Measurements from ENCODE around the gene CDK8.

Gene CDK8

DNA sequence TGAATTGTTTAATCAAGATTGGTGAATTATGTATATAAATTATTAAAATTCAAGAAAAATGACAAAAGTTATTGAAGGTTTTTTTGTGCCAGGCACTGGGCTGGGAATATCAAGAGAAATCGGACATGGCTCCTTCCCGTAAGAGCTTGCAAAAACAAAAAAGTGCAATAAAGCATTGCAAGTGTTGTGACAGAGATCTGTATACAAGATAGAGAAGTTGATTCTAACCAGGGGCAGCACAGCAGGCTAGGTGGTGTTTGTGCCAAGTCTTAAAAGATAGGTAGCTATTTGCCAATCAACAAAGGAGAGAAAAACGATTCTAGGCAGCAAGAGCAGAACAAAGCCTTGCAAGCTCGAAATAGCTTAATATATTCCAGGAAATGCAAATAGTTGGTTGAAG lies 179.8 kb downstream of the CDK8 start:
- no peak overlapping the region for H3K4me3 ChIP-seq (ENCODE audit: low read depth, low read length)
- no peak for TF ChIP-seq CTCF (IDR thresholded peaks at IDR 0.05; ENCODE audit: borderline replicate concordance, insufficient read depth, low read depth, low read length)

DNA sequence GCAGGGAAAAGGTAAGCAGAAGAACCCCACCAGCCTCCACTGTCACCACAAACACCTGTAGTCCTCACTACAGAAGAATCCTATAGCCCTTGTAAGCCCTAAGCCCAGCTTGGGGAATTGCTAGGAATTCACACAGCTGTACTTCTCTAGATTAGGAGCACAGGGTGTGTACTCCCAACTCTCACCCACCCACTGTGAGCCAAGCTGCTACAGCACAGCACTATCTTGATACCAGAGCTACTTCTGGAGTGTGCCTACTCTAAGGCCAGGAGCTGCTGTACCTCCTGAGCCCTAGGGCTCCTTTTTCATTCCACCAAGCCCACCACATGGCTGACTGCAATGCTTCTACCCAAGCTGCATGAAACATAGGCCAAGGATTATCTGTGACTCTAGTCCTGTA lies 181.2 kb downstream of the CDK8 start:
- TF ChIP-seq CTCF (IDR thresholded peaks at IDR 0.05; ENCODE audit: borderline replicate concordance, insufficient read depth, low read depth, low read length): no peak
- H3K4me3 ChIP-seq (ENCODE audit: low read depth, low read length): no peak overlapping the region

DNA sequence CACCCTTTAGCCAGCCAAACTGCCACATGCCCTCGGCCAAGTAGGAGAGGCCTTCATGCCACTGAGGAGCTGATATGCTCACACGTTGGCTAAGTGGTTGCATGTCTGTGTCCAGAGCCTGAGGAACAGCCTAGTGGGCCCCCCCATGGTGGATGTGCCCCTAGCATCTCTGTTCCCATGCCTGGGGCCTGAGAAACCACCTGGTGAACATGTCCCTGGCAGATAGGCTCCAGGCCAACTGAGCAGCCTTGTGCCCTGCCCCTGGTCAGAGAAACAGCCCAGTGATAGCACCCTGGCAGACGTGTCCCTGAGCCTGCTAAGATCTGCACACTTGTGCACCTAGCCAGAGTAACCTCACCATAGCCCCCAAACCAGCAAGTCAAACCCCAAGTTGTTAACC lies 181.7 kb downstream of the CDK8 start:
- TF ChIP-seq CTCF (IDR thresholded peaks at IDR 0.05; ENCODE audit: borderline replicate concordance, insufficient read depth, low read depth, low read length): no peak

GRCh38 chr13:26436914-26437313 lies 183.0 kb downstream of the CDK8 start:
- H3K4me3 ChIP-seq (ENCODE audit: low read depth, low read length): no peak overlapping the region
- no peak for TF ChIP-seq CTCF (IDR thresholded peaks at IDR 0.05; ENCODE audit: borderline replicate concordance, insufficient read depth, low read depth, low read length)

More for the DNA sequence above, 181.7 kb downstream of the CDK8 start:
- no peak overlapping the region for H3K4me3 ChIP-seq (ENCODE audit: low read depth, low read length)

DNA sequence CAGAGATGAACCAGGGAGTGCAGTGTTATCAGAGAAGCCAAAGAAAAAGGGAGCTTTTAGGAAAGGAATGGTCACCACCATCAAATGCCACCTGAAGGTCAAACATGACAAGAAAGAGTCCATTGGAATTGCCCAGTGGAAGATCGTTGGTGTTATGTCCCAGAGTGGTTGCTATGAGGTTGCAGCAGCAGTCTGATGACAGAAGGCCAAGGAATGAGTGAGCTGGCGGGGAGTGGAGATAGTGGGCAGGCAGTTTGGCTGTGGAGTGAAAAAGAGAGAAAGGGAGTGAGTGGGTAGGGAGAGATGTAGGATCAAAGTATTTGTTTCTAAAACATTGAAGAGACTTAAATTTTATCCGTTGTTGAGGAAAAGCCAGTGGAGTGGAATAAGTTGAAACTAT lies 186.2 kb downstream of the CDK8 start:
- no peak for TF ChIP-seq CTCF (IDR thresholded peaks at IDR 0.05; ENCODE audit: borderline replicate concordance, insufficient read depth, low read depth, low read length)

DNA sequence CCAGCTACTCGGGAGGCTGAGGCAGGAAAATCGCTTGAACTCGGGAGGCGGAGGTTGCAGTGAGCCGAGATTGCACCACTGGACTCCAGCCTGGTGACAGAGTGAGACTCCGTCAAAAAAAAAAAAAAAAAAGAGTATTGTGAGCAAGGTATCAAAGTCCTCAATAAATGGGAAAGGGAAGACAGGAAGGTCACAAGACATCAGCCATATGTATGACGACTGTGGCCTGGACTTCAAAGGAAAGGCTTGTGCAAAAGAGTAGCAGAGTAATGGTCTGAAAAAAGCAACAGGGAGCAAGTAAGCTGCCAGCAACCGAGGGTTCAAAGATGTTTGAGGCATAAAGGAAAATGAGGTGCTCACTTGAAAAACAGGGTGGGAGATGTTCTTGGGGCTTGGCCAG lies 187.5 kb downstream of the CDK8 start:
- TF ChIP-seq CTCF (IDR thresholded peaks at IDR 0.05; ENCODE audit: borderline replicate concordance, insufficient read depth, low read depth, low read length): no peak
- no peak overlapping the region for H3K4me3 ChIP-seq (ENCODE audit: low read depth, low read length)

More for the DNA sequence above, 186.2 kb downstream of the CDK8 start:
- no peak overlapping the region for H3K4me3 ChIP-seq (ENCODE audit: low read depth, low read length)

DNA sequence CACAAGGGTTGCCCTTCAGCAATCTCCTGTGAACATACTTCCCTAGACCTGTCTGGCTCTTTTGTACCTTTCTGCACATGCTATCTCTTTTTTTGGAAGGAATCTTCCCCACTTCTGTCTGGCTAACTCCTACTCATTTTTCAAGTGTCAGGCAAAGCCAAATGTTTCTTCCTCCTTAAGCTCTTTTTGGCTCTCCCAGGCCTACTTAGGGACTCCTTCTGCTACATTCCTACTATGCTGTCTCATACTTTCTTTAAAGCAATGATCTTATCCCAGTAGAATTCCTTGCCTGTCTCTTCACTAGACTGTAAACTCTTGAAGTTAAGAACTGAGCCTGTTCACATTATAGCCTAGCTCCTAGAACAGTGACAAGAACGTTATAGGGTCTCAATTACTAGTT lies 188.6 kb downstream of the CDK8 start:
- no peak overlapping the region for H3K4me3 ChIP-seq (ENCODE audit: low read depth, low read length)
- TF ChIP-seq CTCF (IDR thresholded peaks at IDR 0.05; ENCODE audit: borderline replicate concordance, insufficient read depth, low read depth, low read length): no peak

All from GM12875 (cell line).